Iris pigment epithelial cell (primary cell): ENCODE results near the gene TNN.

Source experiments
- DNase-seq: peaks from one replicate; pipeline ENCODE4 v3.0.0-alpha.2; 2011; ENCODE audit warnings: low read depth

TNN gene

GRCh38 chr1:175148068-175148467 lies 80.4 kb downstream of the TNN start:
- no peak for DNase-seq

- no peak for DNase-seq
Measured at GRCh38 chr1:175150596-175151319, 83.1 kb downstream of the TNN start.

DNA sequence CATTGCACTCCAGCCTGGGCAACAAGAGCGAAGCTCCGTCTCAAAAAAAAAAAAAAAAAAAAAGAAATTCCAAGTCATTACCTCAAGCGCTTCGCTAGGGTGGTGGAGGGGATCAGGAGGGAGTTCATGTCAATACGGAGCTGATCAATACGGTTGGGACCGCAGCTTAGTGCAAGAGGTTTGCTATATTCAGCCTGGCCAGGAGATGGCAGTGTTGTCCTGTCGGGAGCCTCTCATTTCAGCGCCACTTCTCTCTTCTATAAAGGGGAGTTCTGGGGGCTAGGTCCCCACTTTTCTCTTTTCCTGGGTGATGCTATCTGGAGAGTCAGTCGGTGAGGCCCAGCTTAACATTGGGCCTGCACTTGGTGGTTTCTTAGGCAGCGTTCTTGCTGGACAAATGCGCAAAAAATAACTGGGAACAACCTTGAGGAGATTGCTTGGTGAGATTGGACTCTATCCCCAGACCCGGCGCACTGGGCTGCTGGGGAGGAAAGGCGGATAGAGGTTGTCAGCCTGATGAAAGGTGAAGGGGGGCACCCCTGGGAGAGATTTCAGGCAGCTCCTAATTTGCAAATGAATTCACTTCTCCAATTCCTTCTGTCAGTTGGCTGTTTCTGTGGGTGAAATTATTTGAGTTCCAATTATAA lies 84.5 kb downstream of the TNN start:
- peak; percentile 29 for DNase-seq

DNA sequence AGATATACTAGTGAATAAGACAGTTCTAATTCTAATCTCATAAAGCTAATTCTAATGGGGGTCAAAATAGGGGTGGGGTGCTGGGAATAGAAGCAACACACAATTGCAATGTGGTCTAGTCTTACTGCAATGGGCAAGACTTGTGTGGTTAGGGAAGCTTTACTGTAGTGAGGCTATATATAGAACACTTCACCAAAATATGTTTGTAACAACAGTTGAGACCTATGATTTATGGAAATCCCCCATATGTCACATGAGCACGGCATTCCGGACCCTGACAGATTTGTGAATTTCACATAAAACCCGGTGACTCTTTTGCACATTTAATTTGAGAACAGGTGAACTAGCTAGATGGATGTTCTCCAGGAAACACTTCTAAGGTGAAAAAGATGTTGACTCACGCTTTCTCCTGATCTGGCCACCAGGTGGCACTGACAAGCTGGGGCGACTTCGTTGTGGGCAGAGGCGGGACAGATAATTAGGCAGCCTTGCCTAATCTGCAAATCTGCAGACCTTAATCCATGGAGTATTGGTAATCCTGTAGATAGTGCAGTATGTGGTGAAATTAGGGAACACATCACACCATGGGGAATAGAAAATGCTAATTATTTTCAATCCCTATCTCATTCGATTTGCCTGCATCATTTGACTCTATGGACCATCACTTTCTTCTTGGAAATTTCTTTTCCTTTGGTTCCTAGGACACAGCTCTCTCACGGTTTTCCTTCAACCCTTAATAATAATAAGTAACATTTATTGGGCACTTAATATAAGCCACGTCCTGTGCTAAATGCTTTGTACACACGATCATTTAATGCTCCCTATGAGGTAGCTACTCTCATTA lies 87.2 kb downstream of the TNN start:
- DNase-seq = peak; percentile 28

DNA sequence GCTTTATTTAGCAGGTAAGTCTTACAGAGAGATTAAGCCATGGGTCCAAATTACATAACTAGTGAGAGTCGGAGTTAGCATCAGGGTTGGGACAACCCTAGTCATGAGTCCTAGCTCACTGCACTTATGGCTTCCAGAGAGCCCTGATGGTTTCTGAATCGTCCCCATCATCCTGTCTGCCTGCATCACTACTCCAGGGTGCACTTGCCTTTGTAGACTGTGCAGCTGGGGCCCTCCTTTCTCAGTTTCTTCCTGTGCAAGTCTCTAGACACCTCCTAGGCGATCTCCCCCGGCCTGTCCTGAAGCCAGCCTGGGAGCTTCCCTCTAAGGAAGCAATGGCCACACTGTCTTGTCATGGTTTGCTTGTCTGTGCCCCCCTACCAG lies 87.8 kb downstream of the TNN start:
- no peak for DNase-seq

DNA sequence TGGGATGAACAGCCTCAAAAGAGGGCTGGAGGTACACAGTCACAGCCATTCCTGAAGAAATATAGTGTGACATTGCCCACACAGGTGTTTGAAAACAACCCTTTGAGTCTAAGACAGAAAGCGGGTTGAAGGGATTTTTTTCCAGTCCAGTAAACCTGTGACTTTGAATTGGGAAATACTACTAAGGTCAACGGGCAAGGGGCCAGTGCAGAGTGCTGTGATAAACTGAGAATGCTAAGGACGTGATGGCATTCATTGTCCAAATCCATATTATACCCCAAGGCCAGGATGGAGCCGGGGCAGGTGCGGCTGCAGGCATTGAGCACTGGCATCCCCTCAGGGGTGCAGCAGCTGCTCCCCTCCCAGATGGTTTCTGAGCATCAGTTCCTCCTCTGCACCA lies 88.3 kb downstream of the TNN start:
- DNase-seq = no peak

DNA sequence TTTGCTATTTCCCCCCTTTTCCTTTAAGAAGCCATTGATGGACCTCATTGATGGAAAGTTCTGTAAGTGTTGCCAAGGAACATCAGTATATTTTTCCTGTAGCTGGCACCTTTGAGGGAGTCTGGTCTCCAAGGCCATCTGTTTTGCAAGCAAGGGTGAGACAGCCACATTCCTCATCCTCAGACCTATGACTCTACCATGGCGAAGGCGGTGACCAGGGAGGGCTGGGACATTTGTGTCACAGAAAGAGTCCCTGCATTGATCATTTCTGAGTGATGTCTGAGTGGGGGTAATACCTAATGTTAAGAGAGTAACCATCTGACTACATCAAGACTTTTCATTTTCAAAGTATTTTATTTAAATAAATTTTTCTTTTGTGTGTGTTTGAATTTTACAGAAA lies 89.6 kb downstream of the TNN start:
- DNase-seq = no peak

DNA sequence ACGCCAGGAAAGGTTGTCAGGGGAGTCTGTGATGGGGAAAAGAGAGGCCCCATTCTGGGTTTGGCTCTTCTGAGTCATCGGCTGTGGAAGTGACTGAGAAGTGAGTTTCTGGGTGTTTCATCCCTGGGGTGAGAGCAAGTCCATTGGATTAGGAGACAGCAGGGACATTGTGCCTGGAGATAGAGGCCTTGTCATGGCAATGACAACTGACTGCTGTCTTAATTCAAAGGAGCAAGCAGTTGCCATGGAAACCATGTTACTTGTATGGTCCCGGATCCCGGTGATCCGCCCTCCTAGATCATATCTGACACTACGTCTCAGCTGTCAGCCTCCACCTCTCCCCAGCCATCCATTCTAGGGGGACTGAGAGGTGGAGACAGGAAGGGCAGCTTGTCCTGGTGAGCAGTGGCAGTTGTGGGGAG lies 90.5 kb downstream of the TNN start:
- no peak for DNase-seq

GRCh38 chr1:175162955-175163354 lies 95.3 kb downstream of the TNN start:
- DNase-seq = no peak

DNA sequence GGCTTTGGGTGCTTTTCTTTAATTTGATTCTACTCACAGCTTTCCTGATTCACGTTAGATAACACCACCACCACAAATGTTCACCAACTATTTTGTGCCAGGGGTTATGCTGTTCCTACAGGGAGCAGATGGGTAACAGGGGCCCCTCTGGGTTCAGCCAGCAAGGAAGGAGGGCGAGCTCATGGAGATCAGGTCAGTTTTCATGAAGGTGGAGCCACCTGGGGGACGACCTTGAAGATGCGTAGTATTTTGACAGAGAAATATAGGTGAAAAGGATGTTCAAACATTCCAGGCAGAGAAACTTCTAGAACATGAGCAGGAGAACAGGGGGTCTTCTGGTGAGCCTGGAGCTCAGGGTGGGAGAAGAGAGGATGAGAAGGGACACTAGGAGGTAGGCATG lies 96.1 kb downstream of the TNN start:
- no peak for DNase-seq

DNA sequence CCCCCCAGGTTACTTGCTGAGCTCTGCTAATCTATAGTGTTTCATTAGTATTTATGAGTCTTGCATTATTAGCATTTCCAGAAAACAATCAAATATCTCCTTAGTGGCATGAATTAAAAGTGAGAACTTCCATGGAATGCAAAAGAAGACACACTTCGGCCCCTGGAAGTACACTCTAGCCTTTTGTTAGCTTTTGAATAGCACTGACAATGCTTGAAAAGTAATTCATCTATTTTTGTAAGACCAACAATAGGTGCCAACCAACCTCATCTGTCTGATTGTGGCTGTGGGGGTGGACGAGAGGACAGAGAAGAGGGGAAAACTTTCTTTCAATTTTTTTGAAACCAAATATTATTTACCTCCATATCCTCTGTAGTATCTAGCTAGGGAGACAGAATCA lies 97.1 kb downstream of the TNN start:
- no peak for DNase-seq

GRCh38 chr1:175166746-175167145 lies 99.1 kb downstream of the TNN start:
- no peak for DNase-seq

DNA sequence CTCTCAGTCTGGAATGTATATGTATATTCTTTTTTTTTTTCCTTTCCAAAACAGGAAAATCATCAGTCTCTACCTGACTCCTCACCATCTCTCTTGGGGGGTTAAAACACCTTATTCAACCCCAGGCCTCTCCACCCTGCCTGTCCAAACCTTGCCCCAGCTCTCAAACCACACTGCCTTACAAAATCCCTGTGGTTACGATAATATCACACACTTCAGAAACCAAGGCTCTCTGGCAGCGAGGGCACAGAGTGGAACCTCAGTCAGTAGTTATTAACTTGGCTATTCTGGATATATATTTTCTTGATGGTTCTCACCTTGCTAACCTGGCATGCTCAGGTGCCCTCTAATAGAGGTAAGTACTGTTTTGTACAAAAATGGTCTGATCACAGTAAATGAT lies 100.2 kb downstream of the TNN start:
- no peak for DNase-seq

DNA sequence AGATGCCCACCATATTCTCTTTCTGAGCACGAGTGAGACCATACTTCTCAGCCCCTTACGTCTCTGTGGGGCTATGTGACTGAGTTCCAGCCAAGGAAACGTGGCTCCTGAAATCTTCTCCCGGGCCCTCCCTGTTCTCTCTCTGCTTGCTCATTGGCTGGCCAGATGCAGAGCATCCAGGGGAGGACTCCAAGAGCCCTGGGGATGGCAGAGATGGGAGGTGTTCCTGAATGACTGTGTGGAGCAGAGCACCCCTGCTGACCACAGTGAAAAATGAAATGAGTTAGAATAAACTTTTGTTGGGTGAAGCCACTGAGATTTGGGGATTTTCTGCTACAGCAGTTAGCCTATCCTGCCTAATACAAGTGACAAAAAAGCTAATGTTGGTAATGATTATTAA lies 101.1 kb downstream of the TNN start:
- no peak for DNase-seq

DNA sequence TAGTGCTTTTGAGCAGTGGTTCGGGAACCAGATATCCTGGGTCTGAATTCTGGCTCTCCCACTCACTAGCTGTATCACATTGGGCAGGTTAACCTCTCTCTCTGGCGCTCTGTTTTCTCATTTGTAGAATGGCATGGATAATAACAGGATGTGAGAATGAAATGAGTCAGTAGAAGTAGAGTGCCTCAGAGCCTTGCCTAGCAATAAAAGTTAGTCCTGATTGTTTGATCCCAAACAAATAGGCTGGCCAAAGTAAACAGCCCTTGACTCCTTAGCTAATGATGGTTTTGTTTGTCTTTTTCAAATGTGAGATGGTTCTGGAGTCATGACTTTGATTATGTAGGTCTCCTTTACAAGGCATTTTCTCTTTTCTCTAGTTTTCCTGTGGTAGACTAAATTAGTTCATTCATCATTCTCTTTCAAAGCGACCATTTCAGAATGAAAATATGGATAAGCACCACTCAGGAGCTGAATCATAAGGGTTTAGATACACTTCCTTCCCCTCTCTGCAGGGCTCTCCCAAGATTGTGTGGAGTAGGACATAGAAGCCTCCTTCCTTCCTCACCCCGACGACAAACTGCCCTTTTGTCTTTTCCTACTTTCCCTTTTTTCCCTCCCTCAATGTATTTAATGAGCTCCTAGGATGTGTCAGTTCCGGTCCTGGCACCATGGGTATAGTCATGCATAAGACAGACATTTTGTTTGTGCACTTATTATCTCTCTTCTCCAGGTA lies 101.8 kb downstream of the TNN start:
- no peak for DNase-seq

- DNase-seq = no peak
Measured at GRCh38 chr1:175171036-175171913, 103.6 kb downstream of the TNN start.

DNA sequence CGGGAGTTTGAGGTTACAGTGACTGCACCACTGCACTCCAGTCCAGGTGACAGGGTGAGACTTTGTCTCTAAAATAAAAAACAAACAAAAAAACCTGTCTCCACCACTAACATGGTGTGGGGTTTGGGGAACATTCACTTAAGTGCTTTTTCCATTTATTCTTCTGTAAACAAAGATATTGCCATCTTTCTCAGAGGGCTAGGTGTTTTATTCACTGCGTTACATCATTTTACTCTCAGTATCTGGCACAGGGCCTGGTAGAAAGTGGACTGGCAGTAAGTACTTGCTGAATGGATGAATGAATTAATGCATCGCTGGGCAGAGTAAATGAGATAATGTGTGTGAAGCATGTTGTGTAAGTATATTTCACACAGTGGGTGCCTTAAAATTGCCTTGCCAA lies 104.9 kb downstream of the TNN start:
- DNase-seq = no peak

DNA sequence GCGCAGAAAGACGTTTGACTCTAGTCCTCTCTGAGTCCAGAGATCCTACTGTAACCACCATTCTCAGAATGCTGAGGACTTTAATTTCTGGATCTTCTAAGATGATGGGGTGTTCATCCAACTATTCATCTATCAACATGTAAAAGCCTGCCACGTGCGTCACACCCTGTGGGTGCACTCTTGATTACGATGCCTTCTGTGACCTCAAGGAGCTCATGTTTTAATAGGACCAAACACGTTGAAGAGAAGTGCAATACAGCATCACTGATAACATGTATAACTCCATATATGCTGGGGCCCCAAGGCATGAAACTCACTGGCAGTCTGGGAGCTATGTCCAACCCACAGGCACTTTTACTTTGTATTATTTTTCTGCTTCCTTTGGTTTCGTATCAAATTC lies 105.9 kb downstream of the TNN start:
- no peak for DNase-seq

DNA sequence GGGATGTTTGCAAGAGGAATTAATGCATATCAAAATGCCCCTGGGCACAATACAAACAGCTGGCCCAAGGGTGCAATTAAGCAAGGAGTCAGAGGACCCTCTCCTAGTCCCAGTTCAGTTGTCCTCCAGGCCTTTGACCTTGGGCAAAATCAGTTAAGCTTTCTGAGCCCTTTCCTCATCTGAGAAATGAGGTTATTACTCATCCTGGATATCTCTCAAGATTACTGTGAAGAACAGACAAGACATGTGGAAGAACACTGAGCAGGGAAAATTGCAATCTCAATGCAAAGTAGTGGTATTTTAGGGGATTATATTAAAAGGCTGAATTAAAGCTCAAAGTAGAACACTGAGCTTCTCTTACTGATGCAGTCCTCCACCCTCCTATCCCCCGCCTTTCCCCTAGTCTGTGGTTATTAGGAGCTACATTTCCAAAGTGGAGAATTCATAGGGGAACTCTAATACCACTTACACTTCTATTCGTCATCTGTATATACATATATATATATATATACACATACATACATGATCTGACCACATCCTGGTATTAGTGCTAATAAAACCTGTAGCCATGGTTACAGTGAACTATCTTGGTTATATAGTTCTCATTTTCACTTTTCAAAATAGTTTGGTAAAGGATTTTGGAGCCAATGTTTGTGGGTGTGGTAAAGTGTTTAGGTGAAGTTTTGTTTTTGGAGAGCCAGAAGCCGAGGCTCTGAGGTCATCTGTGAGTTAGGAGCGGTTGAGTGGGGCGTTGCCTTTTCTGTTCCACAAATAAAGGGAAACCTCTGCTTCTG lies 106.9 kb downstream of the TNN start:
- DNase-seq = no peak

DNA sequence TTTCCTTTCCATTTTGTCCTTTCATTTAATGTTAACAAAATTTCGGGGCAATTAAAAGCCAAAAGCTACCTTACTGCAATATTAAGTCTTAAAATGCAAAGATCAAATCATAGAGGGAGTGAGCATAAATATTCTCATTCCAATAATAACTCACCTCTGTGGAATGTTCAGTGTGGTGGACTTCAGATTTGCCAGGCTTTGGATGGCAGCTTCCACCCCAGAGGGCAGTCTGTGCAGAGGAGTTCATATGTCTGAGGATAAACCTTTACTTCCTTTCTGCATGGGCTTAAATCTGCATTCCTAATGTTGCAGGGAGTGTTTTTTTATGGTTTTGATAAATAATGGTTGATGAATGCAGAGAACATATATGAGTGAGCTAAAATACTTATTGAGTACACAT lies 108.6 kb downstream of the TNN start:
- DNase-seq = no peak

GRCh38 chr1:175178056-175178455 lies 110.4 kb downstream of the TNN start:
- DNase-seq = no peak
